Left forelimb (tissue), 1 donor: ENCODE data around the gene HTD2.
A peak's percentile ranks its signal among the peaks of the same experiment; 100 is the strongest.
"Not testable (repeated sequence)": the region's sequence is repeated elsewhere in the genome, so short reads cannot be mapped to it uniquely, and the experiment has no call there.

Experiments
- DNase-seq: peaks from one replicate; pipeline ENCODE4 v3.0.0-alpha.2; 2018; ENCODE audit warnings: low spot score

Gene HTD2

GRCh38 chr3:58333206-58334012 is 27.1 kb downstream of the HTD2 start:
- DNase-seq = peak; percentile 66

GRCh38 chr3:58334013-58334321 is 27.6 kb downstream of the HTD2 start:
- no peak for DNase-seq

- no peak for DNase-seq
Measured at GRCh38 chr3:58334506-58334884, 28.2 kb downstream of the HTD2 start.

- no peak for DNase-seq
Measured at GRCh38 chr3:58335652-58335947, 29.3 kb downstream of the HTD2 start.

- no peak for DNase-seq
Measured at GRCh38 chr3:58336135-58336882, 30.0 kb downstream of the HTD2 start.

- DNase-seq = no peak
Measured at GRCh38 chr3:58337190-58337589, 30.9 kb downstream of the HTD2 start.

- DNase-seq = not testable (repeated sequence)
Measured at GRCh38 chr3:58339146-58339545, 32.8 kb downstream of the HTD2 start.

- DNase-seq = no peak
Measured at GRCh38 chr3:58340594-58341244, 34.4 kb downstream of the HTD2 start.

- DNase-seq = no peak
Measured at GRCh38 chr3:58341376-58341775, 35.1 kb downstream of the HTD2 start.

GRCh38 chr3:58342676-58343075 is 36.4 kb downstream of the HTD2 start:
- DNase-seq = no peak

GRCh38 chr3:58345457-58345856 is 39.1 kb downstream of the HTD2 start:
- DNase-seq = no peak

- no peak for DNase-seq
Measured at GRCh38 chr3:58346368-58346767, 40.0 kb downstream of the HTD2 start.

- no peak for DNase-seq
Measured at GRCh38 chr3:58347984-58348383, 41.7 kb downstream of the HTD2 start.

- DNase-seq = no peak
Measured at GRCh38 chr3:58349792-58350626, 43.7 kb downstream of the HTD2 start.

- no peak for DNase-seq
Measured at GRCh38 chr3:58350627-58351013, 44.3 kb downstream of the HTD2 start.

- DNase-seq = no peak
Measured at GRCh38 chr3:58351920-58352319, 45.6 kb downstream of the HTD2 start.

GRCh38 chr3:58352626-58353025 is 46.3 kb downstream of the HTD2 start:
- no peak for DNase-seq

- no peak for DNase-seq
Measured at GRCh38 chr3:58353722-58354553, 47.6 kb downstream of the HTD2 start.

- DNase-seq = no peak
Measured at GRCh38 chr3:58355179-58355578, 48.9 kb downstream of the HTD2 start.

GRCh38 chr3:58356054-58356453 is 49.7 kb downstream of the HTD2 start:
- DNase-seq = no peak

- no peak for DNase-seq
Measured at GRCh38 chr3:58357402-58357801, 51.1 kb downstream of the HTD2 start.

GRCh38 chr3:58358092-58358491 is 51.8 kb downstream of the HTD2 start:
- DNase-seq = no peak
